ENCODE measurements around the gene SREBF1.

The SREBF1 gene

DNA sequence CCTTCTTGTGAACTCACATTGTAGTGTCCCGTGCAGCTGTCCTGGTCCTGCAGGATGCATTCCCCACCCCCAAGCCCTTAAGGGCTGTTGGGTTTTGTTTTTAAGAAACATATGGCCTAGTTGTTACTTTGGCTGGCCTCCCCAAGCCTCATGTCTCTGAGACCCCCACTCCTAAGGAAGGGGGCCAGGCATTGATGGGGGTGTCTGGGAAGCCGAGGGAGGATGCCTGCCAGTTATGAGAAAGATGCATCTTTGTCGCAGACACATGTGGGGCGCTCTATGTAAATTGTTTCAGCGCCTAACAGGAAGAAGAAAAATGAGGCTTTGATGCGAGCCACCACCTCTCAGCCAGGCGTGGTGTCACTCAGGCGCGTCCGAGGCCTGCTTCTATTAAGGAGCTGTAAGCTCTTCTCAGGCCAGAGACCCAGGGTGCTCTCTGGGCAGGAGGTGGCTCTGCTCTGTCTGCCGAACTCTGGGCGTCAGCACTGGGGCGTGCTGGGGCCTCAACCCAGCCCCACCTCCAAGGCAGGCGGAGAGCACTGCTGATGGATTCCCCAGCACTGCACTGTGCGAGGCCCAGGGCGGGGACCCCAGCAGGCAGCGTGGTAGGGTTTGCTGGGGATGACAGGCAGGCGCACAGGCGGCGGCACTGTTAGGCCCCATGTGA is 70.6 kb downstream of the SREBF1 start:
- DNase-seq (ENCODE audit: low read depth in 1 of 2, low spot score in 1 of 2), result no peak

DNA sequence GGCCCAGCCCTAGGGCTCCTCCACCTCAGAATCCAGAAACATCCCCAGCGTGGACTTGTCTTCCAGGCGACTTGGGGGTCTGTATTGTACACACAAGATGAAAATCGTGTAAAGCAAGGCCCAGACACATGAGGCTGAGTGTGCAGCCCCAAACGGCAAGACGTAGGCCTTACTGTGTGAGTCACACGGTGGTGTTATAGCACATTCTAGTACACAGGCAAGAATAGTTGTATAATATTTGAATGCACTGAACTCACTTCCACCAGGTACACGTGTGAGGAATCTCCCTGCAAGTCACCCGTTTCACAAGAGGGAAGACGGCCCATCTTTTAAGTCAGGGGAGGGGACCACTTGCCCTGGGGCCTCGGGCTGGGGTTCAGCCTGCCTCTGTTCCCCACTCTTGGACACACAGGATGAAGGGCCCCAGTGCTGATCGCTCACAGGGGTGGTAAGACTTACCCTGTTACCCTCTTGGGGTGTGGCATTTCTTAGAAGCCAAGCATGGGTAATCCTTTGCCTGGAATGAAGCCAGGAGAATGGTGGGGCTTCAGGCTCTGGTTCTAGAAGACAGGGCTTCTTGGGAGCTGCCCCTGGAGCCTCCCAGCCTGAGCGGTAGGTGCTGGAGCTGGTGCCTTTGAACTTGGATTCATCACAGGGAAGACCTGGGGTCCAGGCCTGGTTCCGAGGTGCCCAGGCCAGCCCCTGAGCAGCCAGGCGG is 71.3 kb downstream of the SREBF1 start:
- DNase-seq (ENCODE audit: low read depth in 1 of 2, low spot score in 1 of 2), result no peak

DNA sequence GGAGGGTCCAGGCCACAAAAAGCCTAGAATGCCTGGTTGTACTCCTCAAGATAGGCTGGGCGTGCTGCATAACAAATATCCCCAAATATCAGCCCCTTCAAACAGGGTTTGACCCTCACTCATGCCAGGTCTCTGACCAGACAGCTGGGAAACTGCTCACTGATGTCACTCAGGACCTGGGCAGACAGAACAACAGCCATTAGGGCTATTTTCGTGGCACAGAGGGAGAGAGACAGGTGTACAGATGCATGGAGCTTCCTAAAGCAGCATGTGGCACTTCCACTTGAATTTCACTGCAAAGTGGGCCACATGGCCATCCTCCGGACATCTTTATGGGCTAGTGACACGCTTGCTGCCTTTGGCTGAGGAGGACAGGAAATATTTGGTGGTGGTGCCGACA is 73.1 kb downstream of the SREBF1 start:
- no peak for DNase-seq (ENCODE audit: low read depth in 1 of 2, low spot score in 1 of 2)

DNA sequence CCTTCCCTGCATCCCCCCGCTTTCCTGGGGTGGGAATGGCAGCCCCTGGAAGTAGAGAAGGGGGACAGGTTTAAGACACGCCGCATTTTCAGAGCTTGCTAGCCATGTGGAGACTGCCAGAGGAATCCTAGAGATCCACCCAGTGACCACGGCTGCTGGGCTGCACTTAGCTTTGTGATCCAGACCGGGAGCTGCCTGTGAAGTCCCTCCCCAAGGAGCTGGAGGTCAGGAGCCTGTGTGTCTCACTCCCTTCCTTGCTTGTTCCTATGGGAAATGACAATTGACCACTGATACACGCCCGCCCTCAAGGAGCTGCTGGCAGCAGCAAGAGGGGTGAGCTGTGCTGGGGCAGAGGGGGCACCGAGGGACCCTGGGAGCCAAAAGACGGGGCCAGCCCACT is 73.7 kb downstream of the SREBF1 start:
- DNase-seq (ENCODE audit: low read depth in 1 of 2, low spot score in 1 of 2), result no peak

DNA sequence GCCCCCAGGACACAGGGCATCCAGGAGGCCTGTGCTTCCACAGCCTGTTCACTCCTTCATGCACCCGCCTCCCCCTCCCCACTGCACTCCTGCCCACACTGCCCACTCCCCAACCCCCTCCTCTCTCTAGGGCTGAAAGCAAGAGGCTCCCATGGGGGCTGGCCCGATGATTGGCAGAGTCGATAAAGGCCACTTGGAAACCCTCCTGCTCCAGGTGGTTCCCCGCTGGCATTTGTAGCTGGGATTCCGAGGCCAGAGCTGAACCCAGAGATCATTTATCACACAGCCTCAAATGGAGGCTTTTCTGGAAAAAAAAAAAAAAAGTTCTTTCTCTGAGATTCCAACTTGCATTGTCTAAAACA is 74.1 kb downstream of the SREBF1 start:
- DNase-seq (ENCODE audit: low read depth in 1 of 2, low spot score in 1 of 2), result no peak
